DOHH2 (cell line): ENCODE results near the gene LRP1-AS.

ENCODE experiments used
- CTCF ChIP-seq: fragments of 200-600 bp; sonication (generic); IDR thresholded peaks from one replicate; pipeline ENCODE4 v1.5.1; 2014; ENCODE audit warnings: antibody characterized with exemption, mild to moderate bottlenecking, low read depth, low read length; ENCODE audit not compliant: poor library complexity, severe bottlenecking
- EZH2phosphoT487 ChIP-seq: fragments of 200-600 bp; sonication (generic); IDR thresholded peaks from 2 replicates; pipeline ENCODE4 v1.6.1; 2017; ENCODE audit warnings: borderline replicate concordance, mild to moderate bottlenecking, antibody characterized with exemption, low read length, moderate library complexity, mixed read lengths

- TF ChIP-seq CTCF, result no peak
- no peak for TF ChIP-seq EZH2phosphoT487
Measured at GRCh38 chr12:57193706-57194245, 46.4 kb upstream of the LRP1-AS start.
